RWPE2 (cell line): ENCODE results near the gene ASIC1.

Experiments used
- ATAC-seq: fragments of 200-7000 bp; cut with Tn5 transposase; 3 replicates; pipeline ENCODE4 v1.9.1; 2021; ENCODE audit warnings: low read depth
- DNase-seq: peaks from one replicate; pipeline ENCODE4 v3.0.0-alpha.2; 2020; ENCODE audit warnings: low spot score
- H3K27ac ChIP-seq: fragments of 450-650 bp; 2 replicates; pipeline ENCODE4 v1.5.1; 2017; ENCODE audit warnings: mild to moderate bottlenecking; ENCODE audit not compliant: poor library complexity, severe bottlenecking
- H3K27me3 ChIP-seq: fragments of 250-450 bp; sonication (Bioruptor Pico); 2 replicates; pipeline ENCODE4 v1.5.1; 2021; ENCODE audit warnings: mild to moderate bottlenecking, moderate library complexity; ENCODE audit not compliant: insufficient read depth, poor library complexity, severe bottlenecking
- H3K36me3 ChIP-seq: fragments of 250-450 bp; sonication (Bioruptor Pico); 2 replicates; pipeline ENCODE4 v1.5.1; 2020; ENCODE audit warnings: low read depth, mild to moderate bottlenecking, moderate library complexity
- H3K4me1 ChIP-seq: fragments of 250-450 bp; sonication (Bioruptor Pico); 2 replicates; pipeline ENCODE4 v1.5.1; 2021; ENCODE audit warnings: mild to moderate bottlenecking, moderate library complexity; ENCODE audit not compliant: insufficient read depth, poor library complexity, severe bottlenecking
- H3K4me3 ChIP-seq: fragments of 250-450 bp; sonication (Bioruptor Pico); 2 replicates; pipeline ENCODE4 v1.5.1; 2021; ENCODE audit warnings: mild to moderate bottlenecking, moderate library complexity; ENCODE audit not compliant: severe bottlenecking
- H3K9me3 ChIP-seq: fragments of 250-450 bp; sonication (Bioruptor Pico); 2 replicates; pipeline ENCODE4 v1.5.1; 2021; ENCODE audit warnings: mild to moderate bottlenecking, moderate library complexity; ENCODE audit not compliant: severe bottlenecking
- CTCF ChIP-seq: fragments of 450-650 bp; IDR thresholded peaks from one replicate; pipeline ENCODE4 v1.5.1; 2017; ENCODE audit warnings: mild to moderate bottlenecking, moderate library complexity; ENCODE audit not compliant: poor library complexity, severe bottlenecking

Gene ASIC1

GRCh38 chr12:50100561-50100960, 43.2 kb downstream of the ASIC1 start:
- Histone ChIP-seq H3K36me3 (peaks cover 56% of the 10 kb centered on the region), H3K4me1 (no peaks in the 10 kb centered on the region), H3K4me3 (no peak overlapping the region), H3K27me3 (no peaks in the 10 kb centered on the region), H3K9me3 (no peaks in the 10 kb centered on the region), H3K27ac (no peak overlapping the region)
- ATAC-seq (no peak), DNase-seq (no peak)
- no peak for TF ChIP-seq CTCF

- no peak overlapping the region for H3K4me3 ChIP-seq
- no peaks in the 10 kb centered on the region for H3K27me3 ChIP-seq
- H3K27ac ChIP-seq = no peak overlapping the region
- peak; percentile 38; the same call in 2 of the 3 replicates for ATAC-seq
- DNase-seq = no peak
- H3K4me1 ChIP-seq = no peaks in the 10 kb centered on the region
- H3K36me3 ChIP-seq = peaks cover 45% of the 10 kb centered on the region
- no peaks in the 10 kb centered on the region for H3K9me3 ChIP-seq
- peak; percentile 53 for TF ChIP-seq CTCF
Observed at GRCh38 chr12:50101663-50102062, 44.3 kb downstream of the ASIC1 start.

GRCh38 chr12:50102131-50102531, 44.7 kb downstream of the ASIC1 start:
- ATAC-seq (no peak), DNase-seq (no peak)
- no peak for TF ChIP-seq CTCF
- Histone ChIP-seq H3K27me3 (no peaks in the 10 kb centered on the region), H3K36me3 (peaks cover 40% of the 10 kb centered on the region), H3K4me1 (no peaks in the 10 kb centered on the region), H3K27ac (no peak overlapping the region), H3K9me3 (no peaks in the 10 kb centered on the region), H3K4me3 (no peak overlapping the region)

GRCh38 chr12:50102646-50103309, 45.4 kb downstream of the ASIC1 start:
- TF ChIP-seq CTCF = no peak
- Histone ChIP-seq H3K36me3 (peaks cover 33% of the 10 kb centered on the region), H3K4me1 (no peaks in the 10 kb centered on the region), H3K27ac (no peak overlapping the region), H3K4me3 (no peak overlapping the region), H3K27me3 (no peaks in the 10 kb centered on the region), H3K9me3 (no peaks in the 10 kb centered on the region)
- ATAC-seq = no peak
- DNase-seq = no peak

GRCh38 chr12:50103351-50103750, 46.0 kb downstream of the ASIC1 start:
- Histone ChIP-seq H3K36me3 (peaks cover 28% of the 10 kb centered on the region), H3K4me3 (no peak overlapping the region), H3K9me3 (no peaks in the 10 kb centered on the region), H3K27me3 (no peaks in the 10 kb centered on the region), H3K27ac (no peak overlapping the region), H3K4me1 (no peaks in the 10 kb centered on the region)
- TF ChIP-seq CTCF = no peak
- no peak for ATAC-seq
- DNase-seq = no peak
